A673 (cell line): ENCODE results near the gene MPHOSPH9.

Source experiments
- CTCF ChIP-seq: fragments of 300-800, 200-600 bp; sonication (generic); conservative IDR thresholded peaks from 2 replicates; pipeline ENCODE4 v1.5.1; 2017; ENCODE audit warnings: low read depth, mild to moderate bottlenecking, antibody characterized with exemption, low read length, moderate library complexity, mixed read lengths
- EZH2 ChIP-seq: fragments of 200-600 bp; sonication (generic); IDR thresholded peaks from 2 replicates; pipeline ENCODE4 v1.6.1; 2017; ENCODE audit warnings: borderline replicate concordance, low read depth, mild to moderate bottlenecking, mixed read lengths, antibody characterized with exemption, low read length; ENCODE audit not compliant: poor library complexity, severe bottlenecking

GRCh38 chr12:123104809-123105208 lies 128.1 kb downstream of the MPHOSPH9 start:
- no peak for TF ChIP-seq CTCF
- TF ChIP-seq EZH2, result no peak
